ENCODE measurements around the gene CSHL1. TPM values are rescaled to one million over a fixed set of nuclear protein-coding genes. Genes with fewer than 3 reads are reported as not detected.
"Not testable (repeated sequence)": the region's sequence is repeated elsewhere in the genome, so short reads cannot be mapped to it uniquely, and the experiment has no call there.

CSHL1 gene
- total RNA-seq, 2 donors from 2014 or later, result not detected

GRCh38 chr17:63910096-63910495 lies 962 bp downstream of the CSHL1 start:
- Histone ChIP-seq H3K4me1 (no peaks in the 10 kb centered on the region), H3K36me3 (no peaks in the 10 kb centered on the region)
- DNase-seq (ENCODE audit: low spot score), result no peak

GRCh38 chr17:63909586-63909985 lies 1.5 kb downstream of the CSHL1 start:
- H3K36me3 ChIP-seq; H3K9me3 ChIP-seq; H3K4me3 ChIP-seq; H3K4me1 ChIP-seq; H3K27ac ChIP-seq; H3K27me3 ChIP-seq; DNase-seq (ENCODE audit: low spot score): not testable (repeated sequence)

More at GRCh38 chr17:63910096-63910495, 962 bp downstream of the CSHL1 start:
- Histone ChIP-seq H3K27ac (no peak overlapping the region), H3K4me3 (no peak overlapping the region), H3K9me3 (no peaks in the 10 kb centered on the region), H3K27me3 (no peaks in the 10 kb centered on the region)
- TF ChIP-seq CTCF (IDR thresholded peaks at IDR 0.05), result no peak

- not testable (repeated sequence) for H3K4me3 ChIP-seq; H3K4me1 ChIP-seq; H3K27ac ChIP-seq; H3K27me3 ChIP-seq; DNase-seq (ENCODE audit: low spot score); H3K9me3 ChIP-seq; H3K36me3 ChIP-seq
These were observed 3.8 kb downstream of the CSHL1 start for GRCh38 chr17:63907161-63907778.

GRCh38 chr17:63904796-63905195 lies 6.3 kb downstream of the CSHL1 start:
- not testable (repeated sequence) for H3K27me3 ChIP-seq; H3K9me3 ChIP-seq; DNase-seq (ENCODE audit: low spot score); H3K27ac ChIP-seq; H3K4me3 ChIP-seq; H3K4me1 ChIP-seq; H3K36me3 ChIP-seq

- H3K36me3 ChIP-seq; H3K27me3 ChIP-seq; H3K4me1 ChIP-seq; H3K9me3 ChIP-seq; H3K27ac ChIP-seq; DNase-seq (ENCODE audit: low spot score); H3K4me3 ChIP-seq: not testable (repeated sequence)
- TF ChIP-seq CTCF (IDR thresholded peaks at IDR 0.05), result peak; percentile 15 to 60
These were observed 7.3 kb downstream of the CSHL1 start for GRCh38 chr17:63903787-63904201.

- not testable (repeated sequence) for H3K4me3 ChIP-seq; H3K36me3 ChIP-seq; H3K27me3 ChIP-seq; DNase-seq (ENCODE audit: low spot score); H3K27ac ChIP-seq; H3K9me3 ChIP-seq; H3K4me1 ChIP-seq
These were observed 9.1 kb downstream of the CSHL1 start for GRCh38 chr17:63901971-63902370.

- not testable (repeated sequence) for H3K4me1 ChIP-seq; H3K4me3 ChIP-seq; H3K36me3 ChIP-seq; H3K27ac ChIP-seq; H3K9me3 ChIP-seq; DNase-seq (ENCODE audit: low spot score); H3K27me3 ChIP-seq
These were observed 11.9 kb downstream of the CSHL1 start for GRCh38 chr17:63898899-63899798.

- H3K4me1 ChIP-seq; DNase-seq (ENCODE audit: low spot score); H3K27me3 ChIP-seq; H3K27ac ChIP-seq; H3K36me3 ChIP-seq; H3K4me3 ChIP-seq; H3K9me3 ChIP-seq: not testable (repeated sequence)
These were observed 14.3 kb downstream of the CSHL1 start, which contains the start of gene CSH1 for GRCh38 chr17:63896524-63897354. Gene CSH1 (minus strand): TSS chr17:63896574. CDS start chr17:63896511, 63 bp downstream.

GRCh38 chr17:63894821-63895220 lies 16.2 kb downstream of the CSHL1 start:
- H3K27me3 ChIP-seq; H3K4me1 ChIP-seq; DNase-seq (ENCODE audit: low spot score); H3K36me3 ChIP-seq; H3K27ac ChIP-seq; H3K4me3 ChIP-seq; H3K9me3 ChIP-seq: not testable (repeated sequence)

- H3K4me3 ChIP-seq; H3K9me3 ChIP-seq; H3K36me3 ChIP-seq; H3K4me1 ChIP-seq; H3K27ac ChIP-seq; H3K27me3 ChIP-seq; DNase-seq (ENCODE audit: low spot score): not testable (repeated sequence)
These were observed 17.0 kb downstream of the CSHL1 start for GRCh38 chr17:63894021-63894420.

GRCh38 chr17:63892316-63893037 lies 18.6 kb downstream of the CSHL1 start:
- not testable (repeated sequence) for H3K4me3 ChIP-seq; H3K27ac ChIP-seq; H3K4me1 ChIP-seq; H3K9me3 ChIP-seq; DNase-seq (ENCODE audit: low spot score); H3K36me3 ChIP-seq; H3K27me3 ChIP-seq

Data from right atrium auricular region (tissue), 2 donors.